Mesenteric fat pad (tissue), 1 donor: Measurements from ENCODE around the gene ATP7A. TPM values are rescaled to one million over a fixed set of nuclear protein-coding genes. Genes with fewer than 3 reads are reported as not detected.

Experiments used
- total RNA-seq: library from RNA; stranded (reverse); fragmentation: NEBNext Ultra II Directional; extraction: Animal tissue kit (Norgen Biotek cat#: 25700); gene quantifications from one replicate; pipeline ENCODE4 v1.2.1, GENCODE V29; 2021
- donor health status: DM: yes; HTN: yes; CAD: no.

Gene ATP7A
- total RNA-seq, 1 donor from 2014 or later = 9.2 TPM

Other genes with a start within 250 kb of the ATP7A start
- 97.7 TPM for gene ATRX, start 124.5 kb upstream of the ATP7A start, total RNA-seq
- 56.5 TPM for gene MAGT1, start 15.3 kb upstream of the ATP7A start, total RNA-seq
- gene COX7B, start 11.2 kb upstream of the ATP7A start, total RNA-seq = 225 TPM
- gene PGAM4, start 58.9 kb downstream of the ATP7A start, total RNA-seq = not detected
- gene PGK1, start 193.6 kb downstream of the ATP7A start, total RNA-seq = 339 TPM
- gene TAF9B, start 229.0 kb downstream of the ATP7A start, total RNA-seq = 15.3 TPM